SK-N-SH treated with all-trans-retinoic acid at 6 μM for 48 hours (cell line): ENCODE results near the gene HMCN2.

Experiments
- BACH2 ChIP-seq: fragments of 250-450 bp; sonication (Bioruptor Pico); IDR thresholded peaks from 2 replicates; pipeline ENCODE4 v1.9.0; 2021; ENCODE audit warnings: mild to moderate bottlenecking, borderline replicate concordance
- CREB5 ChIP-seq: fragments of 250-450 bp; sonication (Bioruptor Pico); IDR thresholded peaks from 2 replicates; pipeline ENCODE4 v1.5.1; 2020; ENCODE audit warnings: low read depth, mild to moderate bottlenecking, moderate library complexity
- ESRRG ChIP-seq: fragments of 250-450 bp; sonication (Bioruptor Pico); IDR thresholded peaks from 2 replicates; pipeline ENCODE4 v1.6.1; 2021; ENCODE audit warnings: mild to moderate bottlenecking
- OSR1 ChIP-seq: fragments of 250-450 bp; sonication (Bioruptor Pico); IDR thresholded peaks from 2 replicates; pipeline ENCODE4 v1.8.0; 2022; ENCODE audit warnings: moderate library complexity, mild to moderate bottlenecking, inconsistent platforms
- RARB ChIP-seq: fragments of 250-450 bp; sonication (Bioruptor Pico); IDR thresholded peaks from 2 replicates; pipeline ENCODE4 v1.8.0; 2021; ENCODE audit warnings: mild to moderate bottlenecking, moderate library complexity
- TSHZ2 ChIP-seq: fragments of 250-450 bp; sonication (Bioruptor Pico); IDR thresholded peaks from 2 replicates; pipeline ENCODE4 v1.5.0; 2020; ENCODE audit warnings: mild to moderate bottlenecking, moderate library complexity
- ZFP30 ChIP-seq: fragments of 450-650 bp; formaldehyde crosslinking; IDR thresholded peaks from 2 replicates; pipeline ENCODE4 v1.5.0; 2022; ENCODE audit warnings: mild to moderate bottlenecking, moderate library complexity

- no peak for TF ChIP-seq OSR1
- no peak for TF ChIP-seq ZFP30 (CRISPR knock-in tag)
- no peak for TF ChIP-seq RARB (CRISPR knock-in tag)
- no peak for TF ChIP-seq TSHZ2 (CRISPR knock-in tag)
- no peak for TF ChIP-seq ESRRG
- no peak for TF ChIP-seq CREB5
- no peak for TF ChIP-seq BACH2 (CRISPR knock-in tag)
Observed at GRCh38 chr9:130426467-130426773, 160.9 kb downstream of the HMCN2 start.
